Ammon's horn (tissue), 1 donor: Measurements from ENCODE around the gene LITAFD.

Source experiments
- DNase-seq: peaks from one replicate; pipeline ENCODE4 v3.0.0-alpha.2; 2016; ENCODE audit warnings: low spot score

The LITAFD gene

DNA sequence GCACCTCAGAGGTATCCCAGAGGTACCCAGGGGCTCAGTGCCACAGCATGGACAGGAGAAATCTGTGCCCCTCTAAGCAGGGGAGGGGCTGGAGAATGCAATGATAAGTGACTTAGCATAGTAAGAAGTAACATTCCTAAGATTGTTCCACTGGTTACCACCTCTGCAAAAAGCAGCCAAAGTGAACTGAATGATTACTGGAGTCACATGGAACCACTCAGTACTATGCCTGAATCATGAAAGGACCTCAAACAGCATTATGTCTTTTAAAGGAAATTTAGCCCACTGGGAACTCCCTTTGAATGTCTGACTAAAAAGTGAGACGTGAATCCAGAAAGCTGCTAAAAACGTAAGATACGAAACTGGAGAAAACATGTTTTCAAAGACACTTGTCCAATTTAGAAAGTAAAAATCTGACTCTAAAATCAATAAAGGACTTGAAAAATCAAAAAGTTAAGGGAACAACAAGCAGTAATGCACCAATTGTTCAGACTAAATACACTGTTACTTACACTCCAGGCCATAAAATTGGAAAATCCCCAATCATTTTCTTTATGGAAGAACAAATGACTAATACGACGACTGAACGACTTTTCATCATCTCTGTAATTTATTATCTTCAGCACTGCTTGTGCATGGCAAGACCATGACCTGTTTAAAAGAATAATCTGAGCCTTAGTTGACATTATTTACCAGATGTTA is 38.6 kb downstream of the LITAFD start:
- no peak for DNase-seq

DNA sequence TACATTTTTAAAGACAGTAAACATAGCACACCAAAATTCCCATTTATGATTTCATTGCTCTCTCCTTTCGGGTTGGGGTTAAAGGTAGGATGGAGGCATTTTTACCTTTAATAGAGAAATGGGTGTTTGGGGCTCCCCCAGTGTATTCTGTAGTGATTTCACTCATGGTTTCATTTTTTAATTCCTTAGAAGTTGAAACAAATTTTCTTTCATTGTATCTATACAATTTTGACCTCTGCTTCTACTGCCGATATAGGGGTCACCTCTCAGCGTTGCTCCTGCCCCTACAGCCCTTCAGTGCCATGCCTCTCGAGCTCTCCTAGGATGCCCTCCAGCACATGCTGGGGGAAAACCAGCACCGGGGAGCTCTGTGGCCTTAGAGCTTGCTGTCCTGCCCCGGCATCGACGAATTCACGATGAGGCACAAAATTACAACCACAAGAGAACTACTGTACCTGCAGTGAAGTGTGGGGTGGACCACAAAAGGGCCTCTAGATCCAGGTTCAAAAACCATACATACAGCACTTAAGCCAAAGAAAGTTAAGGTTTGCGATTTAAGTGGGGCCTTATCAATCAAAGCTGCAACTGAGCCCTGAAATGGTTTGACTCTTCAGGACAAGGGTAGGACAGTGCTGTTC is 39.3 kb downstream of the LITAFD start:
- no peak for DNase-seq

DNA sequence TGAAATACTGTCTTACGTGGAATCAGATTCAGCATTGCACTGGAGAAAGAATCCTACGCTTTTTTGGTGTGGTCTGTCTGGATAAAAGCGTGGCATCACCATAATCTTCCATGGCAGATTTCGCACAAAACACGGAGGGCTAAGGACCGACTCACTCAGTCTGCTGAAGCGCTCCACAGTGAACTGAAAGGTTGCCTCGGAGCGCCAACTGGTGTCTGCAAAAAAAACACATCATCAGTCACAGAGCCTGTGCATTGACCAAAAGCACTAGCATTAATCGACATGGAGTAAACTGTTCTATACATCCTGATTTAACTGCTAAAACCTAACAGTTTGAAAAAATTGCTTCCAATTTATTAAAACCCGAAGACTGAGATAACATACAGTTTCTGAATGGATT is 41.0 kb downstream of the LITAFD start:
- DNase-seq, result peak; percentile 63

DNA sequence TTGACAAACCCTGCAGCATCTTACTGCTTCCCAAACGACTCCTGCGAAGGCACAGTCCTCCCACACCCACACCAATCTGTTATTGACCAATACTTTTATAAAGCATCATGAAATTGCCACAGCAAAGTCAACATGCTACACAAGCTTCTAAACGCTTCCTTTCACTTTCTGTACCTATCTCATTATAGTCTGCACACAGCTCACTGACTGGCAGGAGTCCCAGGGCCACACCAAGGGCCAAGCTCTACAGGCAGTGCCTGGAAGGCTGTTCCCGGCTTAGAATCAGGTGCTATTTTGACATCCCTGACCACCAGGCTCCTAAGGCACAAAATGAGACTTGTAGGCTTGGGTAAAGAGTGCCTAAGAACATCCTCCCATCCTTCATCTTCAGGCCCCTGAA is 42.1 kb downstream of the LITAFD start:
- DNase-seq, result peak; percentile 33

DNA sequence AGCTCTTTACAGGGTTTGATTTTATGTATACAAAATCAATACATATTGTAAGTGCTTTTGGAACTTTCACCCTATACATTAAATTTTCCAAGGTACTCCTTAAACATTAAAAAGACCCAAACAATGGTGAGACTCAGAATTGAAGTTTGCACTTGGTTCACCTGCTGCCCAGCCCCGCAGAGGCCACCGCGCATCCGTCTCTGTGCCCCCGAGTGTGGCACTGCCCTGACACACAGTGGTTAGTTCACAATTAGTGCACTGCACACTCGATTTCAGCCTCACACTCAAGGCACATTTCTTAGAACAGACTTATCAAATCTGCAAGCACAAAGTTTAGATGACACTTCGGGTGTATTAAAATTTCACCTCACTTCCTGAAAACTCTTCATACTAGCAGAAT is 43.3 kb downstream of the LITAFD start:
- DNase-seq, result no peak

DNA sequence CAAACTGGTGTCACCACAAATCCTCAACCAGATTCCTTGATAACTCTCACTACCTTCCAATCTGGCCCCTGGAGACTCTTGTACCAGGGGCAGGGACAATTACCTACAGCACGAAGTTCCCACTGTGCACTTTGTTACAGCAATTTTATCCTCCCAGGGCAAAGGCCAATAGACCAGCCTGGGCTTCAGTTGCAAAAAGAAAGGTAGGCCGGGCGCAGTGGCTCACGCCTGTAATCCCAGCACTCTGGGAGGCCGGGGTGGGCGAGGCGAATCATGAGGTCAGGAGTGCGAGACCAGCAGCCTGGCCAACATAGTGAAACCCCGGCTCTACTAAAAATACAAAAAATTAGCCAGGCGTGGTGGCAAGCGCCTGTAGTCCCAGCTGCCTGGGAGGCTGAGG is 44.7 kb downstream of the LITAFD start:
- no peak for DNase-seq

DNA sequence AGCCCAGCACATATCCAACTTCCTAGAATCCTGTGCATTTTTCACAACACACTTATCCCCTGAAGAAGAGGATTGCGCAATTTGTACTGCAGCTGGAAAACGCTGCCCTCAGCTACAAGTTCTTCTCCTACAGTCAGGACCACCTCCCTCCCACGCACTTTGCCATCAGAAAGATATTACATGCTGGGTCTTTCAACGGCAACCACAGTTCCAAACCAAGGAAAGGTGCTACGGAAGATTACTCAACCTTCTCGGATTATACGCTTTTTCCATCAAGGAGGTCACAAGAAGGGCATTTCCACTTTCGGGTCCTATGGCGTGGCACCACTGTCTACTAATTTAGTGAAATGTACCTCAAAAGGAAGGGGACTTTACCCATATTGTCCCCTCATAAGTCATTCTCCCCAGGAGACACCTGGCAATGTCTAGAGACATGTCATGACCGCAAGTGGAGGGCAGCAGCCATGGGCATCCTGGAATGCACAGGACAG is 46.4 kb downstream of the LITAFD start:
- no peak for DNase-seq

DNA sequence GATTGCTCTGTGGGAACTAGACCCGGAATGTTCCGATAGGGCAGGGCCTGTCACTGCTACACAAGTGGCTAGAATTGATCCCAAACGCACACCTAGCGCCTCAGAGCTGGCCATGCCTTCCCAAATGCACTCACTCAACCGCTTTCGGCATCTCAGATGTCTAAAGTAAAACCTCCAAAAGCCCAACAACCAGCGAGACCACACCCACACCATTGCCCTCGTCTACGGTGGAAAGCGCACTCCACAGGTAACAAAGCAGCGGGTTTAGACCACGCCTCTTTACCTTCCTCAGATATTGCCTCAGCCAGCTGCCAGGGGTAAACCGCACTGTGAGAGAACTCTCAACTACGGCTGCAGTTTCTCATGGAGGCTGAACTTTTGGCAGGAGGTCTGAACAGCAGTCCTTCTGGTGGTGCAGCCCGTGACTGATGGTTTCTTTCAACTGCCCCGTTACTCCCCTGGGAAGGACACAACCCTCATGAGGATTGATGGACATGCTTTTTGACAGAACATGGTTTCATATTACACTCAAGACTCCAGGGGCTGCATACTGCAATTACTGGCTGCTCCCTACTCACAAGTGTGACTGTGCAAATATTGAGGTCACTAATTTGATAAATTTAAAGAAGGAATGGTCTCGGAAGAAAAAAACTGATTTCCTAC is 47.1 kb downstream of the LITAFD start:
- no peak for DNase-seq

DNA sequence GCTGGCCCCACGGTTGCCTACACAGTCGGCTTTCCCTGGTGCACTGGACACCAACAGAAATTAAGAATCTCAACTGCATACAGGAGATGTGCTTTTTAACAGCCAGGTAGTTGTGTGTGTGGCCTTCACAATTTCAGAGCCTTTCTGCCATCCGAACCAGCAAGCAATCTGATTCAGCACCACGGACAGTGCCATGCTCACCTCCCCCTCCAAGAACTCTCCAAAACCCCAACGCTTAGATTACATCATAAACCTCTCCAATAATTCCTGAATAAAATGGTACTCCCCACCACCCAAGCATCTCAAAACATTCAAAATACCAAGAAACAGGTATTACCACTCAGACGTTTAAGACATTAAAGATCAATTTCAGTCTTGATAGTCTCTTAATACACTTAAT is 49.7 kb downstream of the LITAFD start:
- peak; percentile 42 for DNase-seq

DNA sequence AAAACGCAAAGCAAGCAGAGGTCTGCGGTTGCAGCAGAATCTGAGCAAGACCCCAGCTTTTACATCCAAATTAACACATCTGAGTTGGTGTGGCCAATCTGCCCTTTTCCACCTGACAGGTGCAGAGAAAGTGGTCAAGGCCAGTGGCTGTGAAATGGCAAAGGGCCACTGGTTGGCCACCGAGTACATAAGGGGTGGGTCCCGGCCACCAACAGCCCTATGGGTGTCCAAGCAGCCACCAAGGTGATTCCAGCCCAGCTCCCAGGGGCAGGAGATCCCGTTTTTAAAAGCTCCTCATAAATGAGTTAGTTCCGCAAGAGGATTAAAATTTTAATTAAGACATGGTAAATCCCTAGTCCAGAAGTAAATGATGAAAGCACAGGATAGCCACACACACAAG is 52.5 kb downstream of the LITAFD start:
- no peak for DNase-seq
